AG04449 (cell line): ENCODE data around the gene ZBTB17.
A peak's percentile ranks its signal among the peaks of the same experiment; 100 is the strongest.

Experiments used
- CTCF ChIA-PET: fragments of 350-600 bp; formaldehyde crosslinking; extraction: SDS; loops from one replicate; lab custom pipeline; 2021; ENCODE audit warnings: antibody characterized with exemption; lab: Yijun Ruan, JAX
- POLR2A ChIA-PET: fragments of 400-600, 350-600 bp; formaldehyde crosslinking; extraction: SDS; loops from one replicate; lab custom pipeline; 2020; ENCODE audit warnings: antibody characterized with exemption, inconsistent platforms; lab: Yijun Ruan, JAX
- DNase-seq: peaks from one replicate; pipeline ENCODE4 v3.0.0-alpha.2; 2010; ENCODE audit warnings: low read depth, low spot score
- H3K4me3 ChIP-seq: 2 replicates; pipeline ENCODE4 v1.5.1; 2011; ENCODE audit warnings: low read depth, mild to moderate bottlenecking, control low read depth, low read length
- CTCF ChIP-seq: IDR thresholded peaks from one replicate; pipeline ENCODE4 v1.5.1; 2011; ENCODE audit warnings: mild to moderate bottlenecking, moderate library complexity, low read length, control low read depth, inconsistent platforms; ENCODE audit not compliant: insufficient read depth; ENCODE audit errors: missing control alignments

ZBTB17 gene

DNA sequence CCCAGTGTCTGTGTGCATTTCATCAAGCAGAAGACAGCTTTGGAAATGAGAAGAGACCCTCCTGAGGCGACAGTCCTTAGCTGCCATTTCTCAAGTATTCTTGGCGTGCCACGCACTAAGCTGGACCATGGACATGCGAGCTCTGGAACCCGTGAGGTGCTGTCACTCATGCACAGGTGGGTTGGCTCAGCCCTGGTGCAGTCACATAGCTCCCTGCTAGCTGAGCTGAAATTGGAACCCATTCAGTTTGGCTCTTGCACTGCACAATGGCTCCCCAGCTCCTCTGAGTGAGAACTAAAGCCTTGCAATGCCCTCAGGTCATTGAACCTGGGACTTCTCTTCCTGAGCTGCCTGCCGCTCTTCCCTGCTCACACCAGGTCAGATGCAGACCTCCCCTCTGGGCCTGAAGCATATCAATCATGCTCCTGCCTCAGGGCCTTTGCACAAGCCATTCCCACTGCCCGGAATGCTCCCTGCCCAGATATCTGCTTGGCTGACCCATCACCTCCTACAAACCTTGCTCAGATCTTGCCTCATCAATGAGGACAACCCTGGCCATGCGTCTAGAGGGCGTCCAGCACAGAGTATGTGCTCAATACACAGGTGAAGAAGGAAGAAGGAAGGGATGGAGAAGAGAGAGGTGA is 21.9 kb upstream of the ZBTB17 start:
- CTCF ChIA-PET, result interaction anchor here (0.7 to 10.4 kb wide), 9 partner anchors 10 to 206 kb away, joined by 3 to 93 read pairs (median 5); partner anchors contain the start of gene SRARP
- POLR2A ChIA-PET, result no interaction called here
- no peak for DNase-seq
- no peak overlapping the region for H3K4me3 ChIP-seq
- TF ChIP-seq CTCF, result no peak

DNA sequence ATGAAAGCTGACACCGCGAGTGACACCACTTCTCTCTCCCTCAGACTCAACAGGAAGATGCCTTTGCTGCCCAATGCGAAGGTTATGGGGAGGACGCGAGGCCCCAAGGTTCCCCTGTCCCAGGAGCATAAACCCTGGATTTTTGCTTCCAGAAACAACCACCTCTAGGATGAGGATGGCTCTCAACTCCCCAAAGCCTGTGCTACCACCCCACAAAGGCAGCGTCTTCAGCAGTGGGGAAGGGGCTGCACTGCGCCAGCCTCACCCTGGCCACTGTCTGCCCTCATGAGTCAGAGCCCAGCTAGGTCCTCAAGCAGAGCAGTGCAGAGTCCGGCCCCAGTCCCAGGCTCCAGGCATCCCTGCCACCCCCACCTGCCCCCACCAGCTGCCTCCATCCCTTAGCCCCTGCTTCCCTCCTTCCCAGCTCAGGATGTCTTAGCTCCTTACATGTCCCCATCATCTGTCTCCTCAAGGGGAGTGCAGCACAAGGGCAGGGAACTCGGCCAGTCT is 21.2 kb upstream of the ZBTB17 start:
- ChIA-PET CTCF (interaction anchor here (0.7 to 10.4 kb wide), 9 partner anchors 10 to 206 kb away, joined by 3 to 93 read pairs (median 5); partner anchors contain the start of gene SRARP), POLR2A (no interaction called here)
- no peak for DNase-seq
- no peak overlapping the region for H3K4me3 ChIP-seq
- no peak for TF ChIP-seq CTCF

- no peak overlapping the region for H3K4me3 ChIP-seq
- TF ChIP-seq CTCF, result peak; percentile 94
- ChIA-PET POLR2A (no interaction called here), CTCF (interaction anchor here (0.6 to 10.4 kb wide), 39 partner anchors 7 to 212 kb away, joined by 3 to 93 read pairs (median 5); partner anchors contain the start of genes HSPB7, SRARP, UQCRHL and ZBTB17)
- no peak for DNase-seq
Measured at GRCh38 chr1:15994590-15995351, 18.9 kb upstream of the ZBTB17 start.

DNA sequence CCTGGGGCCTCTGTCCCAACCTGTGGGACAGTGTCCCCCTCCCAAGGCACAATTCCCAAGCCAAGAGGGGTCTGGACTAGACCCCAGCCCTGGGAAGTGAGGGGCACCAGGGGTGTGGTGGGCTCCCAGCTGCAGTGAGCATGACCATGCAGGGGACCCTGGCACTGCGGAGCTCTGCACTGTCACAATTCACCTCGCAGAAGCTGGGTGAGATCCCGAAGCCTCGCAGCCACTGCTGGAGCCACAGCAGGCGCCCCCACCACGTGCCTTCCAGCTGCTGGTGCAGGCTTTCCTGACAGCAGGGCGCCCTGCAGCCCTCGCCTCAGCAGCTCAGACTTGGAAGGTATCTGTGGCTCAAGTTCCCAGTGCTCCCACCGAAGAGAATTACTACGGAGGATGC is 18.2 kb upstream of the ZBTB17 start:
- POLR2A ChIA-PET, result no interaction called here
- no peak for TF ChIP-seq CTCF
- CTCF ChIA-PET, result interaction anchor here (0.7 to 10.4 kb wide), 29 partner anchors 8 to 208 kb away, joined by 3 to 93 read pairs (median 7); partner anchors contain the start of genes SRARP and ZBTB17
- no peak for DNase-seq
- H3K4me3 ChIP-seq, result no peak overlapping the region

- ChIA-PET POLR2A (no interaction called here), CTCF (interaction anchor here (0.7 to 10.4 kb wide), 27 partner anchors 8 to 207 kb away, joined by 3 to 93 read pairs (median 8); partner anchors contain the start of genes SRARP and ZBTB17)
- TF ChIP-seq CTCF, result no peak
- DNase-seq, result no peak
- no peak overlapping the region for H3K4me3 ChIP-seq
Measured at GRCh38 chr1:15993666-15994065, 17.8 kb upstream of the ZBTB17 start.
